Panc1 (cell line): ENCODE results near the gene BMI1.

Experiments used
- CTCF ChIP-seq: fragments of 450-650 bp; IDR thresholded peaks from 2 replicates; pipeline ENCODE4 v1.5.1; 2017; ENCODE audit warnings: mild to moderate bottlenecking
- POLR2AphosphoS5 ChIP-seq: IDR thresholded peaks from 2 replicates; pipeline ENCODE4 v1.6.1; 2012; ENCODE audit warnings: mild to moderate bottlenecking, low read depth, low read length, moderate library complexity
- SIN3A ChIP-seq: IDR thresholded peaks from 2 replicates; pipeline ENCODE4 v1.6.1; 2012; ENCODE audit warnings: low read depth, mild to moderate bottlenecking, low read length, moderate library complexity, borderline replicate concordance; ENCODE audit not compliant: insufficient read depth

GRCh38 chr10:22305721-22306120 lies 15.2 kb upstream of the BMI1 start:
- no peak for TF ChIP-seq POLR2AphosphoS5
- TF ChIP-seq CTCF = no peak
- no peak for TF ChIP-seq SIN3A
